Parathyroid adenoma (tissue), 2 donors: ENCODE measurements around the gene ZBTB20.
A peak's percentile ranks its signal among the peaks of the same experiment; 100 is the strongest.

Experiments used
- H2AFZ ChIP-seq: fragments of 300-600 bp; sonication (generic); one replicate; pipeline ENCODE4 v1.7.0; 2017; ENCODE audit warnings: antibody characterized with exemption, mild to moderate bottlenecking
- H3K27ac ChIP-seq: fragments of 300-600 bp; sonication (generic); one replicate; pipeline ENCODE4 v1.7.0; 2017
- H3K27me3 ChIP-seq: fragments of 300-600 bp; sonication (generic); one replicate; pipeline ENCODE4 v1.7.0; 2017; ENCODE audit warnings: low read length; ENCODE audit not compliant: control insufficient read depth, insufficient read depth
- H3K36me3 ChIP-seq: fragments of 300-600 bp; sonication (generic); one replicate; pipeline ENCODE4 v1.7.0; 2017; ENCODE audit warnings: low read length; ENCODE audit not compliant: control insufficient read depth, insufficient read depth
- H3K4me1 ChIP-seq: fragments of 300-600 bp; sonication (generic); one replicate; pipeline ENCODE4 v1.7.0; 2017; ENCODE audit warnings: control low read depth
- H3K4me2 ChIP-seq: fragments of 300-600 bp; sonication (generic); one replicate; pipeline ENCODE4 v1.7.0; 2017; ENCODE audit warnings: low read length
- H3K4me3 ChIP-seq: fragments of 300-600 bp; sonication (generic); one replicate; pipeline ENCODE4 v1.7.0; 2017; ENCODE audit warnings: low read depth, low read length
- H3K79me2 ChIP-seq: fragments of 300-600 bp; sonication (generic); one replicate; pipeline ENCODE4 v1.7.0; 2017; ENCODE audit warnings: control low read depth
- H3K9ac ChIP-seq: fragments of 300-600 bp; sonication (generic); one replicate; pipeline ENCODE4 v1.7.0; 2017; ENCODE audit warnings: mild to moderate bottlenecking
- H3K9me3 ChIP-seq: fragments of 300-600 bp; sonication (generic); one replicate; pipeline ENCODE4 v1.7.0; 2017; ENCODE audit warnings: low read length; ENCODE audit not compliant: control insufficient read depth
- TF ChIP-seq, protein P1 (sequence below): fragments of 300-600 bp; sonication (generic); IDR thresholded peaks from one replicate; pipeline ENCODE4 v1.7.0; 2017; ENCODE audit warnings: antibody characterized with exemption, mild to moderate bottlenecking
- donor health status: primary hyperparathyroidism.

ZBTB20 gene

GRCh38 chr3:114338651-114339357, 808.3 kb downstream of the ZBTB20 start:
- H3K4me3 ChIP-seq = no peak overlapping the region
- H3K4me1 ChIP-seq = peaks cover 5% of the 10 kb centered on the region
- H3K9ac ChIP-seq = no peak overlapping the region
- TF ChIP-seq, protein P1, sequence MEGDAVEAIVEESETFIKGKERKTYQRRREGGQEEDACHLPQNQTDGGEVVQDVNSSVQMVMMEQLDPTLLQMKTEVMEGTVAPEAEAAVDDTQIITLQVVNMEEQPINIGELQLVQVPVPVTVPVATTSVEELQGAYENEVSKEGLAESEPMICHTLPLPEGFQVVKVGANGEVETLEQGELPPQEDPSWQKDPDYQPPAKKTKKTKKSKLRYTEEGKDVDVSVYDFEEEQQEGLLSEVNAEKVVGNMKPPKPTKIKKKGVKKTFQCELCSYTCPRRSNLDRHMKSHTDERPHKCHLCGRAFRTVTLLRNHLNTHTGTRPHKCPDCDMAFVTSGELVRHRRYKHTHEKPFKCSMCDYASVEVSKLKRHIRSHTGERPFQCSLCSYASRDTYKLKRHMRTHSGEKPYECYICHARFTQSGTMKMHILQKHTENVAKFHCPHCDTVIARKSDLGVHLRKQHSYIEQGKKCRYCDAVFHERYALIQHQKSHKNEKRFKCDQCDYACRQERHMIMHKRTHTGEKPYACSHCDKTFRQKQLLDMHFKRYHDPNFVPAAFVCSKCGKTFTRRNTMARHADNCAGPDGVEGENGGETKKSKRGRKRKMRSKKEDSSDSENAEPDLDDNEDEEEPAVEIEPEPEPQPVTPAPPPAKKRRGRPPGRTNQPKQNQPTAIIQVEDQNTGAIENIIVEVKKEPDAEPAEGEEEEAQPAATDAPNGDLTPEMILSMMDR = no peak
- no peak overlapping the region for H3K27ac ChIP-seq
- no peaks in the 10 kb centered on the region for H3K9me3 ChIP-seq
- H3K27me3 ChIP-seq = no peaks in the 10 kb centered on the region
- H3K36me3 ChIP-seq = no peaks in the 10 kb centered on the region
- H2AFZ ChIP-seq = no peak overlapping the region
- no peaks in the 10 kb centered on the region for H3K79me2 ChIP-seq
- H3K4me2 ChIP-seq = no peak overlapping the region

GRCh38 chr3:114336857-114337256, 810.2 kb downstream of the ZBTB20 start:
- no peaks in the 10 kb centered on the region for H3K36me3 ChIP-seq
- no peaks in the 10 kb centered on the region for H3K9me3 ChIP-seq
- H2AFZ ChIP-seq = no peak overlapping the region
- no peaks in the 10 kb centered on the region for H3K27me3 ChIP-seq
- H3K79me2 ChIP-seq = no peaks in the 10 kb centered on the region
- TF ChIP-seq, protein P1 = no peak
- no peak overlapping the region for H3K4me3 ChIP-seq
- no peak overlapping the region for H3K9ac ChIP-seq
- H3K4me2 ChIP-seq = no peak overlapping the region
- H3K27ac ChIP-seq = no peak overlapping the region
- peaks cover 5% of the 10 kb centered on the region for H3K4me1 ChIP-seq

- H3K9me3 ChIP-seq = no peaks in the 10 kb centered on the region
- H3K4me3 ChIP-seq = no peak overlapping the region
- TF ChIP-seq, protein P1 = peak; percentile 46
- H3K4me2 ChIP-seq = no peak overlapping the region
- H3K36me3 ChIP-seq = no peaks in the 10 kb centered on the region
- no peak overlapping the region for H3K27ac ChIP-seq
- H3K79me2 ChIP-seq = no peaks in the 10 kb centered on the region
- H3K4me1 ChIP-seq = peaks cover 5% of the 10 kb centered on the region
- no peaks in the 10 kb centered on the region for H3K27me3 ChIP-seq
- no peak overlapping the region for H3K9ac ChIP-seq
- no peak overlapping the region for H2AFZ ChIP-seq
These were observed 810.9 kb downstream of the ZBTB20 start for GRCh38 chr3:114336122-114336697.

DNA sequence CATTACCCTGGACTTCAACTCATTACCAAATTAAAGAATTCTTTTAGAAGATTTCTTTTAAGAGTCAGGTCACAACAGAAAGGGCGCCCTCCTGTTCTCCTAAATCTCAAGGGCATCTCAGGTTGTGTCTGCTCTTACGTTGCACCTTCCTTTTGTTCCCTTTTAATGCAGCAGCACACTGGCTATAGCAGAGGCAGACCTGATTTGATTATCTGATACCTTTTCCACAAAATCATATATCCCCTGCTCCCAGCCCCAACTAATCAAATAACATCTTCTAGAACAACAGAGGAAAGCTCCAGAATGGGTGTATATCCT, 813.2 kb downstream of the ZBTB20 start:
- Histone ChIP-seq H3K27ac (no peak overlapping the region), H3K79me2 (no peaks in the 10 kb centered on the region), H3K4me1 (peaks cover 5% of the 10 kb centered on the region), H3K36me3 (no peaks in the 10 kb centered on the region), H3K27me3 (no peaks in the 10 kb centered on the region), H3K4me3 (no peak overlapping the region), H2AFZ (no peak overlapping the region), H3K9ac (no peak overlapping the region), H3K9me3 (no peaks in the 10 kb centered on the region), H3K4me2 (no peak overlapping the region)
- TF ChIP-seq, protein P1 = no peak
